ENCODE data around the gene EPHA7. TPM values are rescaled to one million over a fixed set of nuclear protein-coding genes. Genes with fewer than 3 reads are reported as not detected.

Gene EPHA7
- total RNA-seq, result 1 to 10 TPM in 2 of 4 donors, under 1 TPM in 2; 0.04 to 2.4 (median 0.88) TPM

- TF ChIP-seq, protein P1, sequence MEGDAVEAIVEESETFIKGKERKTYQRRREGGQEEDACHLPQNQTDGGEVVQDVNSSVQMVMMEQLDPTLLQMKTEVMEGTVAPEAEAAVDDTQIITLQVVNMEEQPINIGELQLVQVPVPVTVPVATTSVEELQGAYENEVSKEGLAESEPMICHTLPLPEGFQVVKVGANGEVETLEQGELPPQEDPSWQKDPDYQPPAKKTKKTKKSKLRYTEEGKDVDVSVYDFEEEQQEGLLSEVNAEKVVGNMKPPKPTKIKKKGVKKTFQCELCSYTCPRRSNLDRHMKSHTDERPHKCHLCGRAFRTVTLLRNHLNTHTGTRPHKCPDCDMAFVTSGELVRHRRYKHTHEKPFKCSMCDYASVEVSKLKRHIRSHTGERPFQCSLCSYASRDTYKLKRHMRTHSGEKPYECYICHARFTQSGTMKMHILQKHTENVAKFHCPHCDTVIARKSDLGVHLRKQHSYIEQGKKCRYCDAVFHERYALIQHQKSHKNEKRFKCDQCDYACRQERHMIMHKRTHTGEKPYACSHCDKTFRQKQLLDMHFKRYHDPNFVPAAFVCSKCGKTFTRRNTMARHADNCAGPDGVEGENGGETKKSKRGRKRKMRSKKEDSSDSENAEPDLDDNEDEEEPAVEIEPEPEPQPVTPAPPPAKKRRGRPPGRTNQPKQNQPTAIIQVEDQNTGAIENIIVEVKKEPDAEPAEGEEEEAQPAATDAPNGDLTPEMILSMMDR (IDR thresholded peaks at IDR 0.05), result no peak
- no peak for TF ChIP-seq POLR2A (IDR thresholded peaks at IDR 0.05)
- H3K4me3 ChIP-seq (ENCODE audit: low read depth, poor library complexity, severe bottlenecking), result peak within 1 kb of the TSS; percentile 25
- intact Hi-C loops (cut with DNase I; ENCODE audit: low total_unique reads), result no loop called here
- DNase-seq (ENCODE audit: low spot score in 2 of 2), result peak; percentile 72 to 96
- 1 to 2% methylated on average over 50 of the region's 50 CpGs for WGBS, 2 donors
Observed at GRCh38 chr6:93419304-93420162, at the start of gene EPHA7. TSS of gene EPHA7 (minus strand) at chr6:93419559. CDS start at chr6:93419341, 218 bp downstream.

DNA sequence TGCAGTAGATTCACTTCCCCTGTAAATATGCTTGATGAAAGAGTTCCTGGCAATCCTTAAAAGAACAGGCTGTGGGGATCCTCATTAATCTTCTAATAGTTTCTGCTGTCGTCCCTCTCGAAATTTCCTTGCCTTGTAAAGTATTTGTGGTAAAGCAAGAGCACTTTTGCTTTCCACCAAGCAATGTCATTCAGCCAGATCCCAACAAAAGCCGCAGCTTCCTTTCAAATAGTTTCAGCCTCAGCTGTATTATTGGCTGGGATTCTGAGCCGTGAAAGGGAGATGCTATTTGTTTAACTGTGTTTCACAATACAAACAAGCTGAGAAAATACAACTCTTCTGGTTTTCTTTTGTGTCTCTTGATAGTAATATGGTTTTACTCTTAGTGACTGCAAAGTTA, 48.9 kb upstream of the EPHA7 start:
- 4 to 6% methylated on average over 4 of the region's 4 CpGs for WGBS, 2 donors

DNA sequence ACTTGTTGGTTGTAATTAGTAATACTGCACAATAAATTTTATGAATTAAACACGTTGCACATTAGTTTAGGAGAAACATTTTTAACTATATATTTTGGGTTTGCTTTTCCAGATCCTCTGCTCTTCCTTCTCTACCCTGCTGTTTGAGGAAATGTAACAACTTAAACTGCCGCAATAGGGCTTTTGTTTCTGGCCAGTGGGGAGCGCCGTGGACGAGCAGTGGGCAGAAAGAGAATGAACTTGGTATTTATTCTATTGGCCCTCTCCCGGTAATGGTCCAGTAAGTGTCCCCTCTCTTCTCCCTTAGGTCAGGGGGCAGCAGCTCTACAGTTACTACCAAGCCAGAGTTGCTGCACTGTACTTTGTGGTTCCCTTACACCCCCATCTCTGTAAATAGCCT, 35.2 kb upstream of the EPHA7 start:
- no peak for TF ChIP-seq POLR2A (IDR thresholded peaks at IDR 0.05)
- no peak overlapping the region for H3K4me3 ChIP-seq (ENCODE audit: low read depth, poor library complexity, severe bottlenecking)
- WGBS, 2 donors, result 79% methylated on average over 6 of the region's 6 CpGs
- intact Hi-C loops (cut with DNase I; ENCODE audit: low total_unique reads), result no loop called here
- DNase-seq (ENCODE audit: low spot score in 2 of 2), result no peak

More for the DNA sequence above, 48.9 kb upstream of the EPHA7 start:
- no peak for DNase-seq (ENCODE audit: low spot score in 2 of 2)
- no peak overlapping the region for H3K4me3 ChIP-seq (ENCODE audit: low read depth, poor library complexity, severe bottlenecking)
- intact Hi-C loops (cut with DNase I; ENCODE audit: low total_unique reads), result no loop called here
- TF ChIP-seq, protein P1 (IDR thresholded peaks at IDR 0.05), result no peak
- TF ChIP-seq POLR2A (IDR thresholded peaks at IDR 0.05), result no peak

- intact Hi-C loops (cut with DNase I; ENCODE audit: low total_unique reads), result no loop called here
- 88 to 89% methylated on average over 3 of the region's 3 CpGs for WGBS, 2 donors
- no peak for DNase-seq (ENCODE audit: low spot score in 2 of 2)
- no peak overlapping the region for H3K4me3 ChIP-seq (ENCODE audit: low read depth, poor library complexity, severe bottlenecking)
- TF ChIP-seq, protein P1 (IDR thresholded peaks at IDR 0.05), result no peak
- no peak for TF ChIP-seq POLR2A (IDR thresholded peaks at IDR 0.05)
Observed at GRCh38 chr6:93453956-93454355, 34.6 kb upstream of the EPHA7 start.

GRCh38 chr6:93447874-93448273, 28.5 kb upstream of the EPHA7 start:
- intact Hi-C loops (cut with DNase I; ENCODE audit: low total_unique reads), result no loop called here
- 70 to 78% methylated on average over 3 of the region's 3 CpGs for WGBS, 2 donors
- no peak for TF ChIP-seq POLR2A (IDR thresholded peaks at IDR 0.05)
- TF ChIP-seq, protein P1 (IDR thresholded peaks at IDR 0.05), result no peak
- DNase-seq (ENCODE audit: low spot score in 2 of 2), result no peak
- no peak overlapping the region for H3K4me3 ChIP-seq (ENCODE audit: low read depth, poor library complexity, severe bottlenecking)

- intact Hi-C loops (cut with DNase I; ENCODE audit: low total_unique reads), result no loop called here
- no peak overlapping the region for H3K4me3 ChIP-seq (ENCODE audit: low read depth, poor library complexity, severe bottlenecking)
- TF ChIP-seq, protein P1 (IDR thresholded peaks at IDR 0.05), result no peak
- no peak for TF ChIP-seq POLR2A (IDR thresholded peaks at IDR 0.05)
- 95 to 97% methylated on average over 2 of the region's 2 CpGs for WGBS, 2 donors
- no peak for DNase-seq (ENCODE audit: low spot score in 2 of 2)
Observed at GRCh38 chr6:93437491-93437890, 18.1 kb upstream of the EPHA7 start.
